Endothelial cell (in vitro differentiated cells): ENCODE data around the gene RPS6KB2. TPM values are rescaled to one million over a fixed set of nuclear protein-coding genes. Genes with fewer than 3 reads are reported as not detected.

Source experiments
- DNase-seq: peaks from one replicate; pipeline ENCODE4 v3.0.0; 2021; ENCODE audit warnings: low spot score
- H3K27ac Mint-ChIP-seq: one replicate; pipeline ENCODE4 v1.8.0; 2021; ENCODE audit warnings: mixed read lengths, inconsistent platforms; ENCODE audit not compliant: unreplicated experiment
- H3K27me3 Mint-ChIP-seq: one replicate; pipeline ENCODE4 v1.8.0; 2021; ENCODE audit warnings: mild to moderate bottlenecking, moderate library complexity, mixed read lengths, inconsistent platforms; ENCODE audit not compliant: unreplicated experiment
- H3K36me3 Mint-ChIP-seq: one replicate; pipeline ENCODE4 v1.8.0; 2021; ENCODE audit warnings: mild to moderate bottlenecking, low read depth, mixed read lengths, inconsistent platforms; ENCODE audit not compliant: unreplicated experiment
- H3K4me1 Mint-ChIP-seq: one replicate; pipeline ENCODE4 v1.8.0; 2021; ENCODE audit warnings: mild to moderate bottlenecking, mixed read lengths, inconsistent platforms; ENCODE audit not compliant: unreplicated experiment
- H3K4me3 Mint-ChIP-seq: one replicate; pipeline ENCODE4 v1.8.0; 2021; ENCODE audit warnings: mild to moderate bottlenecking, mixed read lengths, inconsistent platforms; ENCODE audit not compliant: unreplicated experiment
- H3K9me3 Mint-ChIP-seq: one replicate; pipeline ENCODE4 v1.8.0; 2021; ENCODE audit warnings: mixed read lengths, inconsistent platforms; ENCODE audit not compliant: unreplicated experiment
- total RNA-seq: library from RNA; stranded (reverse); fragmentation: NEBNext Ultra II Directional; extraction: Animal tissue kit (Norgen Biotek cat#: 25700); gene quantifications from one replicate; pipeline ENCODE4 v1.2.1, GENCODE V29; 2021; ENCODE audit not compliant: unreplicated experiment
- TF ChIP-seq, protein P1 (sequence below): fragments of 200-600 bp; sonication (generic); IDR thresholded peaks from one replicate; pipeline ENCODE4 v1.5.0; 2021; ENCODE audit warnings: antibody characterized with exemption; ENCODE audit not compliant: unreplicated experiment

RPS6KB2 gene
- total RNA-seq, 1 donor from 2014 or later = 44.2 TPM

GRCh38 chr11:67445515-67445914 is 17.2 kb downstream of the RPS6KB2 start:
- H3K9me3 Mint-ChIP-seq = no peaks in the 10 kb centered on the region
- no peak for DNase-seq
- peak overlapping the region; percentile 78 for H3K4me3 Mint-ChIP-seq
- TF ChIP-seq, protein P1, sequence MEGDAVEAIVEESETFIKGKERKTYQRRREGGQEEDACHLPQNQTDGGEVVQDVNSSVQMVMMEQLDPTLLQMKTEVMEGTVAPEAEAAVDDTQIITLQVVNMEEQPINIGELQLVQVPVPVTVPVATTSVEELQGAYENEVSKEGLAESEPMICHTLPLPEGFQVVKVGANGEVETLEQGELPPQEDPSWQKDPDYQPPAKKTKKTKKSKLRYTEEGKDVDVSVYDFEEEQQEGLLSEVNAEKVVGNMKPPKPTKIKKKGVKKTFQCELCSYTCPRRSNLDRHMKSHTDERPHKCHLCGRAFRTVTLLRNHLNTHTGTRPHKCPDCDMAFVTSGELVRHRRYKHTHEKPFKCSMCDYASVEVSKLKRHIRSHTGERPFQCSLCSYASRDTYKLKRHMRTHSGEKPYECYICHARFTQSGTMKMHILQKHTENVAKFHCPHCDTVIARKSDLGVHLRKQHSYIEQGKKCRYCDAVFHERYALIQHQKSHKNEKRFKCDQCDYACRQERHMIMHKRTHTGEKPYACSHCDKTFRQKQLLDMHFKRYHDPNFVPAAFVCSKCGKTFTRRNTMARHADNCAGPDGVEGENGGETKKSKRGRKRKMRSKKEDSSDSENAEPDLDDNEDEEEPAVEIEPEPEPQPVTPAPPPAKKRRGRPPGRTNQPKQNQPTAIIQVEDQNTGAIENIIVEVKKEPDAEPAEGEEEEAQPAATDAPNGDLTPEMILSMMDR = no peak
- peaks cover 15% of the 10 kb centered on the region for H3K4me1 Mint-ChIP-seq
- no peaks in the 10 kb centered on the region for H3K36me3 Mint-ChIP-seq
- peak overlapping the region; percentile 3 for H3K27ac Mint-ChIP-seq
- peaks cover 12% of the 10 kb centered on the region for H3K27me3 Mint-ChIP-seq

DNA sequence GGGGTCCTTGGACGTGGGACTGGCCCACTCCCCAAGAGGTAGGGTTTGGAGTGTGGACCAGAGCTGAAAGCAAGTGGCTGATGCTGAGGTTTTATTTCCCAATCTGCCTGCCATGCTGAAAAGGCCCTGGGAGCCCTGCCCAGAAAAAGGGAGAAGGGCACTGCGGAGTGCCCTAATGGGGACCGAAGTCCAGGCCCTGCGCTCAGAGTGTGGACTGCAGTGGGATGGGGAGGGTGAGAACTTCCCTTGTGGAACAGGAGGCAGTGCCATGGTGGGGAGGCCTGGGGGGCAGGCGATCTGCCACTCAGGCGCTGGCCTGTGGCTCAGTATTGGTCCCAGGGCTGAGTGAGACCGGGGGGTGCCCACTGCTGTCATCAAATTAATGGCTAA is 19.9 kb downstream of the RPS6KB2 start:
- Mint-ChIP-seq H3K27ac (no peak overlapping the region), H3K36me3 (no peaks in the 10 kb centered on the region), H3K4me3 (no peak overlapping the region), H3K27me3 (peaks cover 6% of the 10 kb centered on the region), H3K4me1 (peaks cover 8% of the 10 kb centered on the region), H3K9me3 (no peaks in the 10 kb centered on the region)
- no peak for DNase-seq
- TF ChIP-seq, protein P1 = no peak

GRCh38 chr11:67449116-67449844 is 21.0 kb downstream of the RPS6KB2 start:
- no peaks in the 10 kb centered on the region for H3K9me3 Mint-ChIP-seq
- TF ChIP-seq, protein P1 = no peak
- no peaks in the 10 kb centered on the region for H3K36me3 Mint-ChIP-seq
- no peak overlapping the region for H3K27ac Mint-ChIP-seq
- H3K4me1 Mint-ChIP-seq = peaks cover 8% of the 10 kb centered on the region
- H3K27me3 Mint-ChIP-seq = peaks cover 4% of the 10 kb centered on the region
- DNase-seq = no peak
- H3K4me3 Mint-ChIP-seq = no peak overlapping the region

- no peak overlapping the region for H3K4me3 Mint-ChIP-seq
- DNase-seq = no peak
- TF ChIP-seq, protein P1 = no peak
- no peak overlapping the region for H3K27ac Mint-ChIP-seq
- H3K27me3 Mint-ChIP-seq = peaks cover 6% of the 10 kb centered on the region
- H3K9me3 Mint-ChIP-seq = no peaks in the 10 kb centered on the region
- no peaks in the 10 kb centered on the region for H3K4me1 Mint-ChIP-seq
- no peaks in the 10 kb centered on the region for H3K36me3 Mint-ChIP-seq
These were observed 22.7 kb downstream of the RPS6KB2 start for GRCh38 chr11:67450796-67451657.

DNA sequence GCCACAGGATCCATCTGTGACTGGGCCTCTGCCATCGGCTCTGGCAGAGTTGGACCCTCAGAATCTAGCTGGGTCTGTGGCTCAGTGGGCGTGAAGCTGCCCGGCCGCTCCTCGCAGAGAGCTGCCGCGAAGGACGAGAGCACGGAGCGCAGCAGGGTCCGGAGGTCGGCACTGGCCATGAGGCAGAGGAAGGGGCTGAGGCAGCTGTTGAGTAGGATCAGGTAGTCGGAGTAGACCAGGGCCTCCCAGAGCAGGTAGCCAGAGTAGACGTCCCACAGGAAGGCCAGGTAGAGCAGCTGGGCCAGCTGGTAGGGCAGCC is 23.3 kb downstream of the RPS6KB2 start:
- no peaks in the 10 kb centered on the region for H3K4me1 Mint-ChIP-seq
- no peaks in the 10 kb centered on the region for H3K9me3 Mint-ChIP-seq
- H3K36me3 Mint-ChIP-seq = no peaks in the 10 kb centered on the region
- H3K4me3 Mint-ChIP-seq = no peak overlapping the region
- peaks cover 7% of the 10 kb centered on the region for H3K27me3 Mint-ChIP-seq
- TF ChIP-seq, protein P1 = no peak
- DNase-seq = no peak
- no peak overlapping the region for H3K27ac Mint-ChIP-seq
